ENCODE measurements around the gene SRRM3. TPM values are rescaled to one million over a fixed set of nuclear protein-coding genes. Genes with fewer than 3 reads are reported as not detected.
A peak's percentile ranks its signal among the peaks of the same experiment; 100 is the strongest.
"Not testable (repeated sequence)": the region's sequence is repeated elsewhere in the genome, so short reads cannot be mapped to it uniquely, and the experiment has no call there.

SRRM3 gene
- total RNA-seq, 1 donor from 2014 or later: 0.46 TPM

- H3K27me3 Mint-ChIP-seq (ENCODE audit: unreplicated experiment): peaks cover 42% of the 10 kb centered on the region
- H3K4me1 Mint-ChIP-seq (ENCODE audit: unreplicated experiment): peaks cover 11% of the 10 kb centered on the region
- peak overlapping the region; percentile 62 for H3K4me3 Mint-ChIP-seq (ENCODE audit: unreplicated experiment)
- H3K27ac Mint-ChIP-seq (ENCODE audit: unreplicated experiment): no peak overlapping the region
- no peaks in the 10 kb centered on the region for H3K9me3 Mint-ChIP-seq (ENCODE audit: unreplicated experiment)
- TF ChIP-seq, protein P1, sequence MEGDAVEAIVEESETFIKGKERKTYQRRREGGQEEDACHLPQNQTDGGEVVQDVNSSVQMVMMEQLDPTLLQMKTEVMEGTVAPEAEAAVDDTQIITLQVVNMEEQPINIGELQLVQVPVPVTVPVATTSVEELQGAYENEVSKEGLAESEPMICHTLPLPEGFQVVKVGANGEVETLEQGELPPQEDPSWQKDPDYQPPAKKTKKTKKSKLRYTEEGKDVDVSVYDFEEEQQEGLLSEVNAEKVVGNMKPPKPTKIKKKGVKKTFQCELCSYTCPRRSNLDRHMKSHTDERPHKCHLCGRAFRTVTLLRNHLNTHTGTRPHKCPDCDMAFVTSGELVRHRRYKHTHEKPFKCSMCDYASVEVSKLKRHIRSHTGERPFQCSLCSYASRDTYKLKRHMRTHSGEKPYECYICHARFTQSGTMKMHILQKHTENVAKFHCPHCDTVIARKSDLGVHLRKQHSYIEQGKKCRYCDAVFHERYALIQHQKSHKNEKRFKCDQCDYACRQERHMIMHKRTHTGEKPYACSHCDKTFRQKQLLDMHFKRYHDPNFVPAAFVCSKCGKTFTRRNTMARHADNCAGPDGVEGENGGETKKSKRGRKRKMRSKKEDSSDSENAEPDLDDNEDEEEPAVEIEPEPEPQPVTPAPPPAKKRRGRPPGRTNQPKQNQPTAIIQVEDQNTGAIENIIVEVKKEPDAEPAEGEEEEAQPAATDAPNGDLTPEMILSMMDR (IDR thresholded peaks at IDR 0.05): no peak
- no peak for DNase-seq (ENCODE audit: extremely low spot score, unreplicated experiment)
- no peaks in the 10 kb centered on the region for H3K36me3 Mint-ChIP-seq (ENCODE audit: unreplicated experiment)
Measured at GRCh38 chr7:76282344-76283253, 80.9 kb downstream of the SRRM3 start.

DNA sequence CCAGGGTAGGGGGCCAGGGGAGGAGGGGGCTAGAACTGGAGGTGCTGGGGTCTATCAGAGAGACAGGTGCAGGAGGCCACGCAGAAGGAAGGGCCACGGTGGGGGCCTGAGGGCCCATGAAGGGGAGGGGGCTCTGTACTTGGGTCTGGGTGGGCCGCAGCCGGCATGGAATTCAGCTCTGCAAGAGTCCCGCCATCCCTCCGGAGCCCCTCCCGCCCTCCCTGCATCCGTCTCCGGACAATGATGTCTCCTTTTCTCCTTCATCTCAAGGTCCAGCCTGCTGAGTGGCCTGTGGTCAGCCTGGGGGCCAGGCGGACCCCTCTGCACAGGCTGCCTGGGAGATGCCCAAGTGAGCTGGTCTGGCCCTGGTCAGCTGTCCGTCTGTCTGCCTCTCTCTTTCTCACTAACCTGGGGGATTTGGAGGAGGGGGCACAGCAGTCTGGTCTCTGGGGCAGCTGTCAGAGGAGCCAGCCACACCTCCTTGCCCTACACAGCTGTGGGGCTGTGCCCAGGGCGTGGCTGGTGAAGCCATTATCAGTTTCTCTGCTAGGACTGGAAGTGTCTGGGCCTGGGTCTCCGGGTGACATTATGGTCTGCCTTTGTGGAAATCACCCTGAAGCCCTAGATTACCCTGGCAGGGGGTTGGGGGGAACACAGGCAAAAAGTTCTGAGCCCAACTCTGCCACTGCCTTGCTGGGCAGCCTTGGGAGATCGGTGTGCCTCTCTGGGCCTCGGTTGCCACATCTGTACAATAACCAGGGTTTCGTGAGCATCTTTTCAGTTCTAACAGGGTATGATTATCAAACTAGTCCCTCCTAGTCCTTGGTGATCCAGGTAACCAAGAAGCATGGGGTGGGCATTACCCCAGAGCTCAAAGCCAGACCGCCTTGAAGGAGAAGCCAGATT lies 81.8 kb downstream of the SRRM3 start:
- Mint-ChIP-seq H3K4me1 (ENCODE audit: unreplicated experiment) (peaks cover 11% of the 10 kb centered on the region), H3K27me3 (ENCODE audit: unreplicated experiment) (peaks cover 40% of the 10 kb centered on the region), H3K36me3 (ENCODE audit: unreplicated experiment) (no peaks in the 10 kb centered on the region), H3K9me3 (ENCODE audit: unreplicated experiment) (no peaks in the 10 kb centered on the region), H3K4me3 (ENCODE audit: unreplicated experiment) (peak overlapping the region; percentile 66), H3K27ac (ENCODE audit: unreplicated experiment) (no peak overlapping the region)
- no peak for DNase-seq (ENCODE audit: extremely low spot score, unreplicated experiment)
- TF ChIP-seq, protein P1 (IDR thresholded peaks at IDR 0.05): no peak

DNA sequence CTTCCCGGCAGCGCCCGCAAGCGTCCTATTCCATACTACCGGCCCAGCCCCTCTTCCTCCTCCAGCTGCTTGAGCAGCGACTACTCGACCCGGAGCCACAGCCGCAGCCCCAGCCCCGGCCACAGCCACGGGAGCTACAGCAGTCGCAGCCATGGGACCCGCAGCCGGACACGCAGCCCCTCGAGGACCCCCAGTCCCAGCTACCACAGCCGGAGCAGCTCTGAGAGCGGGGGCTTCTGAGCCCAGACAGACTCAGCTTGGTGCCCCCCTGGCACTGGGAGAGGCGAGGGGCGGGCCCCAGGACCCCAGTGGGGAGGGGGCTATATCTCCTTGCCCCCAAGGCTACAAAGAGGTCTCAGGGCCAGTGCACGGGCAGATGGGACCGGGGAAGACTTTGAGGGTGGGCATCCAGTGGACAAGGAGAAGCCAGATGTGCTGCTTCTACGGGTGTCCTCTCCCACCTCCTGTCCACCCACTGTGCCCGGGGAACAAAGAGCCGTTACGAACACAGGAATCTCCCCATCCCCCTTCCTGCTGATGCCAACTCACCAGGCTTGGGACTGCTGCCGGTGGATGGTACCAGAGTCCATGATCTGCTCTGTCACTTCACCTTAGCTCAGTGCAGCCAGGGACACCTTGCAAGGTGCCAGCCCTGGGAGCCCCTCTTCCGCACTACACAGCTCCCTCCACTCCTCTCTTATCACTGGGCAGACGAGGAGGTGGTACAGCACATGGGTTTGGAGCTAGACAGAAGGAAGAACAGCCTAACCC lies 84.1 kb downstream of the SRRM3 start:
- no peak for DNase-seq (ENCODE audit: extremely low spot score, unreplicated experiment)
- Mint-ChIP-seq H3K36me3 (ENCODE audit: unreplicated experiment) (no peaks in the 10 kb centered on the region), H3K9me3 (ENCODE audit: unreplicated experiment) (no peaks in the 10 kb centered on the region), H3K27ac (ENCODE audit: unreplicated experiment) (no peak overlapping the region), H3K27me3 (ENCODE audit: unreplicated experiment) (peaks cover 22% of the 10 kb centered on the region), H3K4me3 (ENCODE audit: unreplicated experiment) (no peak overlapping the region), H3K4me1 (ENCODE audit: unreplicated experiment) (peaks cover 14% of the 10 kb centered on the region)
- TF ChIP-seq, protein P1 (IDR thresholded peaks at IDR 0.05): no peak

GRCh38 chr7:76286842-76287403 lies 85.2 kb downstream of the SRRM3 start:
- Mint-ChIP-seq H3K27me3 (ENCODE audit: unreplicated experiment) (peaks cover 17% of the 10 kb centered on the region), H3K4me1 (ENCODE audit: unreplicated experiment) (peaks cover 20% of the 10 kb centered on the region), H3K27ac (ENCODE audit: unreplicated experiment) (no peak overlapping the region), H3K36me3 (ENCODE audit: unreplicated experiment) (no peaks in the 10 kb centered on the region), H3K4me3 (ENCODE audit: unreplicated experiment) (no peak overlapping the region), H3K9me3 (ENCODE audit: unreplicated experiment) (no peaks in the 10 kb centered on the region)
- TF ChIP-seq, protein P1 (IDR thresholded peaks at IDR 0.05): no peak
- DNase-seq (ENCODE audit: extremely low spot score, unreplicated experiment): no peak

DNA sequence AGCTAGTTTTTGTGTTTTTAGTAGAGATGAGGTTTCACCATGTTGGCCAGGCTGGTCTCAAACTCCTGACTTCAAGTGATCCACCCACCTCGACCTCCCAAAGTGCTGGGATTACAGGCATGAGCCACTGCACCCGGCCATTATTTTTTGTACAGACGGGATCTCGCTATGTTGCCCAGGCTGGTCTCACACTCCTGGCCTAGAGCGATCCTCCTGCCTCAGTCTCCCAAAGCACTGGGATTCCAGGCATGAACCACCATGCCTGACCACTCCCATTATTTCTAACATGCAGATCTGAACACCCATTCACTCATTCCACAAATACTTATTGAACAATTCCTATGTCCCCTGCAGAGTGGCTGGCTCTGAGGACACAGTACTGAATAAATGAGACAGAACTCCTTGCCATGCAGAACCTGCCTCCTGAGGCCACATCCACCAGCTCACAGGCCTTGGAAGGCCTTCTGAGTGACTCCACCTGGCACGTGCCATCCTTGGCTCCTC lies 89.2 kb downstream of the SRRM3 start:
- not testable (repeated sequence) for H3K9me3 Mint-ChIP-seq (ENCODE audit: unreplicated experiment); H3K4me3 Mint-ChIP-seq (ENCODE audit: unreplicated experiment); DNase-seq (ENCODE audit: extremely low spot score, unreplicated experiment); H3K27me3 Mint-ChIP-seq (ENCODE audit: unreplicated experiment); H3K36me3 Mint-ChIP-seq (ENCODE audit: unreplicated experiment)
- Mint-ChIP-seq H3K4me1 (ENCODE audit: unreplicated experiment) (peaks cover 37% of the 10 kb centered on the region), H3K27ac (ENCODE audit: unreplicated experiment) (peak overlapping the region; percentile 96)

All from osteocyte (in vitro differentiated cells).